ENCODE data around the gene TCN2.

TCN2 gene

DNA sequence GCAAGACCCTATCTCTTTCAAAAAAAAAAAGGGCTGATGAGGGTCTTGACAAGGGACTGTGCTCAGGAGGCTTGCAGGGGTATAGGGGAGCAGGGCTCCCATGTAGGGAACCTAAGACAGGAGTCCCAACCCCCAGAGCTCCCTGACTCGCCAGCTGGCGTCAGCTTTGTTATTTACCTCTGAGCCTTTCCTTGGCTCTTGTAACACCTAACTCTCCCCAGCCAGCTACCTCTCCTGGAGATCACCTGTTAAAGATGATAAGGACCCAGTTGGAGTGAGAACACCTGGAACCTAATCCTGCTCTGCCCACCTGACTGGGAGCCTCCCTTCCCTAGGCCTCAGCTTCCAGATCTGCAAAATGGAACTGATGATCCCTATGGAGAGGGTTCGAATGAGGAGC lies 41.9 kb downstream of the TCN2 start:
- Histone ChIP-seq H2AFZ (ENCODE audit: low read length, unreplicated experiment) (no peak overlapping the region), H3K27me3 (ENCODE audit: insufficient read depth, low read length) (no peaks in the 10 kb centered on the region), H3K79me2 (ENCODE audit: control insufficient read depth, insufficient read depth, low read length, unreplicated experiment) (no peaks in the 10 kb centered on the region), H3K4me1 (ENCODE audit: control insufficient read depth, insufficient read depth, low read length, unreplicated experiment) (peaks cover 17% of the 10 kb centered on the region), H3K27ac (ENCODE audit: low read depth, low read length) (peak overlapping the region; percentile 64), H3K36me3 (ENCODE audit: insufficient read depth, low read length) (no peaks in the 10 kb centered on the region), H3K4me3 (ENCODE audit: low read depth, low read length) (no peak overlapping the region)

DNA sequence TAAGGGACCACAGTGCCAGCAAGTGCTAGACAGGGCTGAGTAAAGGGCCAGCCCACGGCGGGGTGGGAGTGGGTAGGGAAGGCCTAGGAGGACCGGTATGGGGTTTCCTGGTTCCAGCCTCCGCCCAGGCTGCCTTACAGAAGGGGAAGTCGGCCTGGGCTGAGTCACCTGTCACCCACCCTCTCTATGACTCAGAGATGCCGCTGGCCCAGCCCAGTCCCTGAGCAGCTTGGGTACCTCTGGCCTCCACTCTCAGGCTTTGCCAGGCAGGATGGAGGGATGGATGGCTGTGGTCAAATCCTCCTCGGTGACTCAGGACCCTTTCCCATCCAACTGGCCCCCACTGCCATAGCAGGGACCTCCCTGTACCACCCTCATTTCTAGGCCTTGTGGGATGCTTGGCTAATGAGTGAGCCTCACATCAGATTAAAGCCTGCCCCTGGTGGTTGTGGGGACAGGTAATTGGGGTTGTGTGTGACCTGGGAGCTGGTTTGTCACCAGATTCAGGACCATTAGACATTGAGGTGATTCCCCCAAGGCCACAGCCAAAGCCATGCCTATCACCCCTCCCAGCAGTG lies 42.5 kb downstream of the TCN2 start:
- Histone ChIP-seq H3K27ac (ENCODE audit: low read depth, low read length) (peak overlapping the region; percentile 64), H3K27me3 (ENCODE audit: insufficient read depth, low read length) (no peaks in the 10 kb centered on the region), H2AFZ (ENCODE audit: low read length, unreplicated experiment) (no peak overlapping the region), H3K36me3 (ENCODE audit: insufficient read depth, low read length) (no peaks in the 10 kb centered on the region), H3K4me3 (ENCODE audit: low read depth, low read length) (no peak overlapping the region), H3K4me1 (ENCODE audit: control insufficient read depth, insufficient read depth, low read length, unreplicated experiment) (peaks cover 11% of the 10 kb centered on the region), H3K79me2 (ENCODE audit: control insufficient read depth, insufficient read depth, low read length, unreplicated experiment) (no peaks in the 10 kb centered on the region)

DNA sequence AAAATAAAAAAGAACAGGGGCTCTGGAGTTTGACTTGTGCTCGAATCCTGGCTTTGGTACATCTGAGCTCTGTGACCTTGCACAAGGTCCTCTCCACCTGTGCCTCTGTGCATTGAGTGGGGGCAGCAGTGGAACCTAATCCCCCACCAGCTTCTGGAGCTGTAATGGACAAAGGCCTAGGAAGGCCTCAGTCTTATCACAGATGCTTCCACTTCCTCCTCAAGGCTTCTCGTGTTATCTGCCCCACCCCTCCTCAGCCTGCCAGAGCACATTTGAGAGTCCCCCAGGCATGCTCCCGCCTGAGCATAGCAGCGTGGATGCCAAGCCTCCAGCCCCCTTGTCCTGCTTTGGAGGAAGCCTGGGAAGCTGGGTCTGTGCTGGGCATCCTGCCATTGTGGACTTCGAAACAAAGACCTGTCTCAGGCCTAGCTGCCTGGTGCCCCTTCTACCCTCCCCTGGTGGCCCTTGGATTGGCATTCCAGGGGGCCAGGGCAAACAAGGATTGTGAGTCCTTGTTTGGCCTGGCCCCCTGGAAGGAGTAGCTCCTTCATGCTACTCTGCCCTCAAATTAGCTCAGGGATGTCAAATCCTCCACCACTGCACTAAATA lies 43.6 kb downstream of the TCN2 start:
- Histone ChIP-seq H3K4me3 (ENCODE audit: low read depth, low read length) (no peak overlapping the region), H3K4me1 (ENCODE audit: control insufficient read depth, insufficient read depth, low read length, unreplicated experiment) (peaks cover 9% of the 10 kb centered on the region), H3K27ac (ENCODE audit: low read depth, low read length) (no peak overlapping the region), H3K27me3 (ENCODE audit: insufficient read depth, low read length) (no peaks in the 10 kb centered on the region), H3K79me2 (ENCODE audit: control insufficient read depth, insufficient read depth, low read length, unreplicated experiment) (no peaks in the 10 kb centered on the region), H2AFZ (ENCODE audit: low read length, unreplicated experiment) (no peak overlapping the region), H3K36me3 (ENCODE audit: insufficient read depth, low read length) (no peaks in the 10 kb centered on the region)

DNA sequence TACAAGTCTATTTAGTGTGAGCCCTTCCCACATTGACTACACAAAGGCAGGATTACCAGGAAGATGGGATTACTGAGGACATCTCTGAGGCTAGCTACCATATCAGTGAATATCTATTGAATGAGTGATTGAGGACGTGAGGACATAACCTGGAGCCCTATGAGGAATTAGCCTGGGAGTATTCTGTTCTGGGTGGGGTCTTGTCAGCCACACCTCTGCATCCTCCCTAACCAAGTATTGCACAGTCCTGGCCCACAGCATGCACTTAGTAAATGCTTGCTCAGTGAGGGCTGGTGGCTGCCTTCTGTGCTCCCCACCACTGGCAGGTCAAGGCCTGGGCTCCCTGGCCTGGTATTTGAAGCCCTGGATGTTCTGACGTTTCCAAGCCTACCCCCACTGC lies 45.9 kb downstream of the TCN2 start:
- H3K4me3 ChIP-seq (ENCODE audit: low read depth, low read length) = no peak overlapping the region
- peaks cover 9% of the 10 kb centered on the region for H3K4me1 ChIP-seq (ENCODE audit: control insufficient read depth, insufficient read depth, low read length, unreplicated experiment)
- no peaks in the 10 kb centered on the region for H3K27me3 ChIP-seq (ENCODE audit: insufficient read depth, low read length)
- no peak overlapping the region for H2AFZ ChIP-seq (ENCODE audit: low read length, unreplicated experiment)
- H3K27ac ChIP-seq (ENCODE audit: low read depth, low read length) = no peak overlapping the region
- no peaks in the 10 kb centered on the region for H3K79me2 ChIP-seq (ENCODE audit: control insufficient read depth, insufficient read depth, low read length, unreplicated experiment)
- H3K36me3 ChIP-seq (ENCODE audit: insufficient read depth, low read length) = no peaks in the 10 kb centered on the region

DNA sequence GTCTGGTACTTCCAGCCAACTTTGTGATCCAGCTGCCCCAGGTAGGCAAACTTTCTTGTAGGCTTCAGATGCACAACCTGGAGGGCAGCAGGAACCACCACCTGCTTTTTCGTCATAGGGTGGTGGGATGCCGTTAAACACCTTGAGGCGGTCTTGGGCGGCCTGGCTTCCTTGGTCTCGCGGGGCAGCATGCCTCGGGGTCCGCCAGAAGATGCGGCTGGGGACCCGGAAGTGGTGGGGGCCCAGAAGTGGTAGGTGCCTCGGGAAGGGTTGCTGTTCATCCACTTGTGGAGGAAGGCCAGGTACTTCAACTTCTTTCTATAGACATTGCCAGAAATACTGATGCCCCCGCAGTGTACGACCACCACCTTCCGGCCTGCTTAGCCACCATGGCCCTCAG lies 47.4 kb downstream of the TCN2 start:
- Histone ChIP-seq H3K4me1 (ENCODE audit: control insufficient read depth, insufficient read depth, low read length, unreplicated experiment) (peaks cover 4% of the 10 kb centered on the region), H3K36me3 (ENCODE audit: insufficient read depth, low read length) (no peaks in the 10 kb centered on the region), H3K27me3 (ENCODE audit: insufficient read depth, low read length) (no peaks in the 10 kb centered on the region), H3K4me3 (ENCODE audit: low read depth, low read length) (no peak overlapping the region), H3K27ac (ENCODE audit: low read depth, low read length) (no peak overlapping the region), H3K79me2 (ENCODE audit: control insufficient read depth, insufficient read depth, low read length, unreplicated experiment) (no peaks in the 10 kb centered on the region), H2AFZ (ENCODE audit: low read length, unreplicated experiment) (no peak overlapping the region)

DNA sequence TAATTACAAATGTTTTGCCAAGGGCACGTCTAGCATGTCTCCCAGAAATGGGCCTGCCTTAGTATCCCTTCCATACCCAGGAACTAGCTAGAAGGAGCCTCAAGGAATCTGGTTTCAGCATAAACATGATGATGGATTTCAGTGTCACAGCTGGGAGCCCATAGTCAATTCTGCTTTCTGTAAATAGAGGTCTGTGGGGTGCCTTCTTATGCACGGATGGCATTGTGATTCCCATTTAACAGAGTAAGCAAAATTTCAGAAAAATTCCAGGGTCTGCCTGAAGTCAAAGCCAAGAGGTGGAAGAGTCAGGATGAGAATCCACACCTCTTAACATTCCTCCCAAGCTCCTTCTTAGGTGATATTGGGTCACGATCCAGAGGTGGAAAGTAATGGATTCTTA lies 48.6 kb downstream of the TCN2 start:
- Histone ChIP-seq H3K27me3 (ENCODE audit: insufficient read depth, low read length) (no peaks in the 10 kb centered on the region), H3K27ac (ENCODE audit: low read depth, low read length) (no peak overlapping the region), H3K79me2 (ENCODE audit: control insufficient read depth, insufficient read depth, low read length, unreplicated experiment) (no peaks in the 10 kb centered on the region), H3K4me1 (ENCODE audit: control insufficient read depth, insufficient read depth, low read length, unreplicated experiment) (no peaks in the 10 kb centered on the region), H3K4me3 (ENCODE audit: low read depth, low read length) (no peak overlapping the region), H3K36me3 (ENCODE audit: insufficient read depth, low read length) (no peaks in the 10 kb centered on the region), H2AFZ (ENCODE audit: low read length, unreplicated experiment) (no peak overlapping the region)

DNA sequence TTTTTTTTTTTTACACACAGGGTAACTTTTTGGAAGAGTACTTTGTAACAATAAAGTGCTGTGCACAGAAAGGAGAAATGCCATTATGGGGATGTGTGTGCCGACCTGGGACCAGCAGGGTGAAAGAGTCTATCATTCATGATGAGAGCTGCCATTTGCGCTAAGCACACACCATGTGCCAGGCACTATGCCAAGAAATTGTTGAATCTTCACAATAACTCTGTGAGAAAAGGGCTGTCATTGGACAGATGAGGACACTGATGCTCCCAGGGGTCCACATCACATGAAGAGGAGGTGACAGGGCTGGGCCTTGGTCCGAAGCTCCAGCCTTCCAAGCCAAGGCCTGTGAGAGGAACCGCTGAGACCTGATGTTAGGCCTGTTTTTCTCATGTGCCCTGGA lies 55.1 kb downstream of the TCN2 start:
- Histone ChIP-seq H3K27me3 (ENCODE audit: insufficient read depth, low read length) (no peaks in the 10 kb centered on the region), H3K36me3 (ENCODE audit: insufficient read depth, low read length) (no peaks in the 10 kb centered on the region), H2AFZ (ENCODE audit: low read length, unreplicated experiment) (no peak overlapping the region), H3K79me2 (ENCODE audit: control insufficient read depth, insufficient read depth, low read length, unreplicated experiment) (no peaks in the 10 kb centered on the region), H3K4me3 (ENCODE audit: low read depth, low read length) (no peak overlapping the region), H3K27ac (ENCODE audit: low read depth, low read length) (no peak overlapping the region), H3K4me1 (ENCODE audit: control insufficient read depth, insufficient read depth, low read length, unreplicated experiment) (no peaks in the 10 kb centered on the region)

DNA sequence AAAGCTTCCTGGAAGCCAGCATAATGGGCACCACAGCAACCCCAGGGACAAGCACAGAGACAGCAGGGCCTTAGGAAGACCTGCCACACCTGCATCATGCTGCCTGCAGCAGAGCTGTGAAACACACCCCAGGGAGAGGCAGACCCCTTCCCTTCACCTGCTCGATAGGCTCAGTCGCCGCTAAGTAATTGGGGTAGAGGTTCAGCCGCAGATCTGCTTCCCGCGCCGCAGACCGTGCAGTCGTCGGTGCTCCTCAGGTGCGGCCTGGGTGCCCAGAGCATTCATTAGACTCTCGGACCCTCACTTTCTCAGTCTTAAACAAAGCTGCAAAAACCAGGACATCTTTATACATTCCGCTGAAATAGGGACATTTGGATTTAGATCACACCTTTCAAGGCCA lies 57.8 kb downstream of the TCN2 start:
- Histone ChIP-seq H3K36me3 (ENCODE audit: insufficient read depth, low read length) (no peaks in the 10 kb centered on the region), H2AFZ (ENCODE audit: low read length, unreplicated experiment) (no peak overlapping the region), H3K79me2 (ENCODE audit: control insufficient read depth, insufficient read depth, low read length, unreplicated experiment) (no peaks in the 10 kb centered on the region), H3K4me3 (ENCODE audit: low read depth, low read length) (no peak overlapping the region), H3K4me1 (ENCODE audit: control insufficient read depth, insufficient read depth, low read length, unreplicated experiment) (peaks cover 5% of the 10 kb centered on the region), H3K27me3 (ENCODE audit: insufficient read depth, low read length) (no peaks in the 10 kb centered on the region), H3K27ac (ENCODE audit: low read depth, low read length) (no peak overlapping the region)

DNA sequence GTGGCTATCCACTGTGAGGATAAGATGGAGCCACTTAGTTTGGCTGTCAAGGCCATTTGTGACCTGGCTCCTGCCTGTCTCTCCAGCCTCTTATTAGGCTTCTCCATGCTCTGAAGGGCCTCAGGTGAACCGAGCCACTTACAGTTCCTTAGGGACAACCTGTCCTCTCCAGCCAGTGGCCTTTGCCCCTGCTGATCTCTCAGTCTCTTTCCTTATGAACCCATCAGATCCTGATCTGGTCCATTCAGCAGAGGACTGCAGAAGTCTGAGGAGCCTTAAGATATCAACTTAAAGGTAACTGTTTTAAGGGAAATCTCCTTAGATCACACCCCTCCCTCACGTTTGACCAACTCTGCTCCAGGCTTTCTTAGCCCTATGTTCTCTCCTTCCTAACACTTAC lies 58.3 kb downstream of the TCN2 start:
- Histone ChIP-seq H3K79me2 (ENCODE audit: control insufficient read depth, insufficient read depth, low read length, unreplicated experiment) (no peaks in the 10 kb centered on the region), H3K36me3 (ENCODE audit: insufficient read depth, low read length) (no peaks in the 10 kb centered on the region), H3K4me1 (ENCODE audit: control insufficient read depth, insufficient read depth, low read length, unreplicated experiment) (peaks cover 5% of the 10 kb centered on the region), H2AFZ (ENCODE audit: low read length, unreplicated experiment) (no peak overlapping the region), H3K4me3 (ENCODE audit: low read depth, low read length) (no peak overlapping the region), H3K27ac (ENCODE audit: low read depth, low read length) (no peak overlapping the region), H3K27me3 (ENCODE audit: insufficient read depth, low read length) (no peaks in the 10 kb centered on the region)

DNA sequence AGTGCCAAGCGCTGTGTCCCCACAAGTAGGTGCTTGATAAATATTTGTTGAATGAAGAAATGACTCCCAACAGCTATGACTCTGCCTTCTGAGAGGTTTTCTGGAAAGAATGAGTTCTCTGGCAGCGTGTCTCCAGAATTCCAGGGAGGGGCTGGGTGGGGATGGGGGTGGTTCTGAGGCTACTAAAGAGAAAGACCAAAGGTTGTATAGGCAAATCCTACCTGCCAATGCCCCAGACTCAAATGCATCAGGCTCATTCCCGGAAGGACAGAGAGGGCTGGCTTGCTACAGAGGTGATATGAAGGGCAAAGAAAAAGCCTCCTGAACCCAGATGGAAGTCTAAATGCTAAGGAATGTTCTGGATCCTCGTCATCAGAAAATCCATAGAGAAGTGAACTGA lies 58.8 kb downstream of the TCN2 start:
- H3K36me3 ChIP-seq (ENCODE audit: insufficient read depth, low read length) = no peaks in the 10 kb centered on the region
- no peaks in the 10 kb centered on the region for H3K27me3 ChIP-seq (ENCODE audit: insufficient read depth, low read length)
- no peaks in the 10 kb centered on the region for H3K79me2 ChIP-seq (ENCODE audit: control insufficient read depth, insufficient read depth, low read length, unreplicated experiment)
- H2AFZ ChIP-seq (ENCODE audit: low read length, unreplicated experiment) = no peak overlapping the region
- no peak overlapping the region for H3K27ac ChIP-seq (ENCODE audit: low read depth, low read length)
- peaks cover 5% of the 10 kb centered on the region for H3K4me1 ChIP-seq (ENCODE audit: control insufficient read depth, insufficient read depth, low read length, unreplicated experiment)
- H3K4me3 ChIP-seq (ENCODE audit: low read depth, low read length) = no peak overlapping the region

DNA sequence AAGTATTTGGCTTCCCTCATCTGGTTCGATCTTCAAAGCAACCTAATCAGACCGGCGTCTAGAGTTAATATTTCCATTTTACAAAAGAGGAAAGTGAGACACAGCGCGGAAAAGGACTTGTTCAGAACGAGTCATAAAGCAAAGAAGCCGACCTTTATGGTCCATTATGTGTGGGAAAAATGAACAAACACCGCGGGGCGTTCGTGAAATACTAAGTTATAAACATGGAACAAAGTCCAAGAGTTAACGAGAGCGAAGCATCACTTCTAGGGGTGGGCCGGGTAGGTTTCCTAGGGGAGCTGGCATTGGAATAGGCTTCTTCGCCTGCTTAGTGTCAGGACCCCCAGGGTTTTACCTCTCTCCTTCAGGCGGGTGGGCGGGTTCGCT lies 60.1 kb downstream of the TCN2 start:
- H3K4me3 ChIP-seq (ENCODE audit: low read depth, low read length) = peak overlapping the region; percentile 84
- peak overlapping the region; percentile 10; the same call in 1 of the 2 replicates for H3K27ac ChIP-seq (ENCODE audit: low read depth, low read length)
- peak overlapping the region; percentile 64 for H2AFZ ChIP-seq (ENCODE audit: low read length, unreplicated experiment)

More for the DNA sequence above, 60.1 kb downstream of the TCN2 start:
- H3K79me2 ChIP-seq (ENCODE audit: control insufficient read depth, insufficient read depth, low read length, unreplicated experiment) = no peaks in the 10 kb centered on the region
- H3K36me3 ChIP-seq (ENCODE audit: insufficient read depth, low read length) = no peaks in the 10 kb centered on the region
- H3K4me1 ChIP-seq (ENCODE audit: control insufficient read depth, insufficient read depth, low read length, unreplicated experiment) = peaks cover 5% of the 10 kb centered on the region
- H3K27me3 ChIP-seq (ENCODE audit: insufficient read depth, low read length) = no peaks in the 10 kb centered on the region

Measured in ACC112 (cell line).